ENCODE results near the gene CARS1. TPM values are rescaled to one million over a fixed set of nuclear protein-coding genes. Genes with fewer than 3 reads are reported as not detected.

Gene CARS1
- total RNA-seq, 1 donor from 2014 or later: 14.3 TPM

GRCh38 chr11:2961080-2961479 lies 96.1 kb downstream of the CARS1 start:
- intact Hi-C loops (cut with micrococcal nuclease): no loop called here
- no peaks in the 10 kb centered on the region for H3K9me3 ChIP-seq (replicated peaks)

GRCh38 chr11:2960139-2960538 lies 97.1 kb downstream of the CARS1 start:
- Histone ChIP-seq H3K27ac (replicated peaks) (peak overlapping the region; percentile 32), H3K9me3 (replicated peaks) (no peaks in the 10 kb centered on the region), H3K36me3 (peaks cover 91% of the 10 kb centered on the region), H3K4me1 (peaks cover 24% of the 10 kb centered on the region), H3K4me3 (no peak overlapping the region), H3K27me3 (ENCODE audit: low read depth) (no peaks in the 10 kb centered on the region)
- intact Hi-C loops (cut with micrococcal nuclease): no loop called here
- no peak for DNase-seq
- TF ChIP-seq CTCF (IDR thresholded peaks at IDR 0.05; ENCODE audit: borderline replicate concordance): no peak

More at GRCh38 chr11:2961080-2961479, 96.1 kb downstream of the CARS1 start:
- Histone ChIP-seq H3K27ac (replicated peaks) (no peak overlapping the region), H3K27me3 (ENCODE audit: low read depth) (no peaks in the 10 kb centered on the region), H3K36me3 (peaks cover 91% of the 10 kb centered on the region), H3K4me1 (peaks cover 24% of the 10 kb centered on the region), H3K4me3 (no peak overlapping the region)
- TF ChIP-seq CTCF (IDR thresholded peaks at IDR 0.05; ENCODE audit: borderline replicate concordance): no peak
- no peak for DNase-seq

DNA sequence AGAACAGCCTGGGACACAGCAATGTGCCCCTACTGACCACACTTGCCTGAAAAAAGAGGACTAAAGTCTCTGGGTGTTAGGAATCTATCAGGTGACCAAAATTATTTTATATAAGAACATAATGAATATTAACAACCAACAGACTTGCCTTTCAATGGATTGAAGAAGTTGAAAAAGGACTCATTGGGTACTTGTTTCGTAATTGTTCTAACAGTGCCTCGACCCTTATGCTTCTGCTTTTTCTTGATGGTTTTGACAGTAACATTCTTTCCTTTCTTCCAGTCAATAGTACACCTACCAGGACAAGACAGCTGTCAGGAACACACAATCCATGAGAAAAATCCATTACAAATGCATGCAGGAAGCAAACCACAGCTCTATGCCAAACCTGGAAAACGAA lies 99.0 kb downstream of the CARS1 start:
- intact Hi-C loops (cut with micrococcal nuclease): no loop called here
- Histone ChIP-seq H3K27me3 (ENCODE audit: low read depth) (no peaks in the 10 kb centered on the region), H3K9me3 (replicated peaks) (no peaks in the 10 kb centered on the region), H3K4me3 (no peak overlapping the region), H3K4me1 (peaks cover 24% of the 10 kb centered on the region), H3K36me3 (peaks cover 91% of the 10 kb centered on the region), H3K27ac (replicated peaks) (no peak overlapping the region)
- DNase-seq: no peak
- TF ChIP-seq CTCF (IDR thresholded peaks at IDR 0.05; ENCODE audit: borderline replicate concordance): no peak

- Histone ChIP-seq H3K4me1 (peaks cover 24% of the 10 kb centered on the region), H3K36me3 (peaks cover 98% of the 10 kb centered on the region), H3K9me3 (replicated peaks) (no peaks in the 10 kb centered on the region), H3K4me3 (no peak overlapping the region), H3K27me3 (ENCODE audit: low read depth) (no peaks in the 10 kb centered on the region), H3K27ac (replicated peaks) (no peak overlapping the region)
- no peak for DNase-seq
- no peak for TF ChIP-seq CTCF (IDR thresholded peaks at IDR 0.05; ENCODE audit: borderline replicate concordance)
- intact Hi-C loops (cut with micrococcal nuclease): no loop called here
Observed at GRCh38 chr11:2955906-2956476, 101.2 kb downstream of the CARS1 start.

GRCh38 chr11:2954263-2954662 lies 103.0 kb downstream of the CARS1 start:
- H3K27ac ChIP-seq (replicated peaks): no peak overlapping the region
- H3K27me3 ChIP-seq (ENCODE audit: low read depth): no peaks in the 10 kb centered on the region
- H3K4me1 ChIP-seq: peaks cover 8% of the 10 kb centered on the region
- no peak for TF ChIP-seq CTCF (IDR thresholded peaks at IDR 0.05; ENCODE audit: borderline replicate concordance)
- intact Hi-C loops (cut with micrococcal nuclease): no loop called here
- no peak overlapping the region for H3K4me3 ChIP-seq
- H3K9me3 ChIP-seq (replicated peaks): no peaks in the 10 kb centered on the region
- peaks cover 100% of the 10 kb centered on the region for H3K36me3 ChIP-seq
- DNase-seq: no peak
